Activated T-helper 1 cell treated with anti-CD3 and anti-CD28 coated beads, Interleukin-12 subunit alpha, Interleukin-12 subunit beta, Interleukin-2, Interleukin-4 antibody, amounts not matched to agents 30 ng/mL and 10 ng/mL and 1 ng/mL, durations not matched to agents 14 hours and 24 hours and 36 hours (primary cell): ENCODE data around the gene REXO1. TPM values are rescaled to one million over a fixed set of nuclear protein-coding genes. Genes with fewer than 3 reads are reported as not detected.
A peak's percentile ranks its signal among the peaks of the same experiment; 100 is the strongest.
"Not testable (repeated sequence)": the region's sequence is repeated elsewhere in the genome, so short reads cannot be mapped to it uniquely, and the experiment has no call there.

ENCODE experiments used
- DNase-seq: peaks from one replicate; pipeline ENCODE4 v3.0.0; 2021; ENCODE audit warnings: low spot score
- H3K27ac Mint-ChIP-seq: one replicate; pipeline ENCODE4 v1.8.0; 2021; ENCODE audit warnings: mild to moderate bottlenecking, mixed read lengths
- H3K27me3 Mint-ChIP-seq: one replicate; pipeline ENCODE4 v1.8.0; 2022; ENCODE audit warnings: mild to moderate bottlenecking, moderate library complexity, mixed read lengths; ENCODE audit not compliant: insufficient read depth
- H3K36me3 Mint-ChIP-seq: one replicate; pipeline ENCODE4 v1.8.0; 2021; ENCODE audit warnings: low read depth, mixed read lengths
- H3K4me1 Mint-ChIP-seq: one replicate; pipeline ENCODE4 v1.8.0; 2021; ENCODE audit warnings: low read depth, mixed read lengths
- H3K4me3 Mint-ChIP-seq: one replicate; pipeline ENCODE4 v1.8.0; 2021; ENCODE audit warnings: mild to moderate bottlenecking, moderate library complexity, mixed read lengths
- H3K9me3 Mint-ChIP-seq: one replicate; pipeline ENCODE4 v1.8.0; 2021; ENCODE audit warnings: mixed read lengths
- intact Hi-C: fragments of 100-400 bp; cut with micrococcal nuclease; formaldehyde crosslinking; loops from one replicate; pipeline ENCODE4 v1.15.1; 2024
- total RNA-seq: library from RNA; stranded (reverse); gene quantifications from 2 replicates; pipeline ENCODE4 v1.2.3, GENCODE V29; 2022

Gene REXO1
- total RNA-seq: 64.5 and 70.5 TPM in 2 replicates

GRCh38 chr19:1848399-1849131, at the start of gene REXO1:
Gene REXO1 (minus strand): TSS chr19:1848483. CDS start chr19:1848358, 125 bp downstream.
- Mint-ChIP-seq H3K4me3 (peak within 1 kb of the TSS; percentile 92), H3K4me1 (peaks cover 38% of the 10 kb centered on the region)

GRCh38 chr19:1896508-1896907, 48.2 kb upstream of the REXO1 start:
- H3K4me1 Mint-ChIP-seq: peaks cover 17% of the 10 kb centered on the region
- no peaks in the 10 kb centered on the region for H3K36me3 Mint-ChIP-seq
- peak overlapping the region; percentile 68 for H3K27ac Mint-ChIP-seq
- H3K9me3 Mint-ChIP-seq: no peaks in the 10 kb centered on the region
- H3K27me3 Mint-ChIP-seq: peaks cover 1% of the 10 kb centered on the region
- intact Hi-C loops: loop anchor here (2.0 kb wide), 1 partner anchor 164 kb away; no protein-coding TSS in a partner anchor
- DNase-seq: no peak
- peak overlapping the region; percentile 51 for H3K4me3 Mint-ChIP-seq

More at GRCh38 chr19:1848399-1849131, at the start of gene REXO1:
- intact Hi-C loops: loop anchor here (1.0 to 2.0 kb wide), 5 partner anchors 36 to 256 kb away; partner anchors contain the start of genes ABHD17A, ADAT3, ATP8B3 and MBD3
- H3K36me3 Mint-ChIP-seq: peaks cover 12% of the 10 kb centered on the region
- no peaks in the 10 kb centered on the region for H3K9me3 Mint-ChIP-seq
- H3K27me3 Mint-ChIP-seq: no peaks in the 10 kb centered on the region
- DNase-seq: peak; percentile 95
- peak within 1 kb of the TSS; percentile 98 for H3K27ac Mint-ChIP-seq

- Mint-ChIP-seq H3K36me3 (no peaks in the 10 kb centered on the region), H3K27me3 (peaks cover 1% of the 10 kb centered on the region), H3K4me1 (peaks cover 17% of the 10 kb centered on the region), H3K27ac (peak overlapping the region; percentile 68), H3K9me3 (no peaks in the 10 kb centered on the region), H3K4me3 (peak overlapping the region; percentile 49)
- intact Hi-C loops: no loop called here
- no peak for DNase-seq
Observed at GRCh38 chr19:1893791-1894190, 45.5 kb upstream of the REXO1 start.

GRCh38 chr19:1889907-1890306, 41.6 kb upstream of the REXO1 start:
- Mint-ChIP-seq H3K4me1 (peaks cover 4% of the 10 kb centered on the region), H3K27me3 (no peaks in the 10 kb centered on the region), H3K36me3 (no peaks in the 10 kb centered on the region), H3K27ac (no peak overlapping the region), H3K9me3 (no peaks in the 10 kb centered on the region), H3K4me3 (no peak overlapping the region)
- DNase-seq: no peak
- intact Hi-C loops: no loop called here

GRCh38 chr19:1888385-1888784, 40.1 kb upstream of the REXO1 start:
- peaks cover 10% of the 10 kb centered on the region for H3K36me3 Mint-ChIP-seq
- H3K27me3 Mint-ChIP-seq: no peaks in the 10 kb centered on the region
- no peak overlapping the region for H3K27ac Mint-ChIP-seq
- DNase-seq: no peak
- no peak overlapping the region for H3K4me3 Mint-ChIP-seq
- peaks cover 13% of the 10 kb centered on the region for H3K4me1 Mint-ChIP-seq
- intact Hi-C loops: no loop called here
- no peaks in the 10 kb centered on the region for H3K9me3 Mint-ChIP-seq

GRCh38 chr19:1886360-1886759, 38.1 kb upstream of the REXO1 start:
- H3K4me1 Mint-ChIP-seq: peaks cover 28% of the 10 kb centered on the region
- DNase-seq, H3K27ac Mint-ChIP-seq, H3K9me3 Mint-ChIP-seq, H3K27me3 Mint-ChIP-seq, H3K4me3 Mint-ChIP-seq, intact Hi-C loops: not testable (repeated sequence)
- peaks cover 14% of the 10 kb centered on the region for H3K36me3 Mint-ChIP-seq

GRCh38 chr19:1885398-1886119, 37.3 kb upstream of the REXO1 start, which contains the start of gene ABHD17A:
Gene ABHD17A (minus strand): TSS chr19:1885496. CDS start chr19:1881566, 3,930 bp downstream.
- H3K9me3 Mint-ChIP-seq, H3K27me3 Mint-ChIP-seq: not testable (repeated sequence)
- Mint-ChIP-seq H3K27ac (peak within 1 kb of the TSS; percentile 99), H3K36me3 (peaks cover 14% of the 10 kb centered on the region), H3K4me3 (peak within 1 kb of the TSS; percentile 99), H3K4me1 (peaks cover 28% of the 10 kb centered on the region)
- intact Hi-C loops: loop anchor here (1.0 kb wide), 3 partner anchors 20 to 211 kb away; partner anchors contain the start of genes ADAT3, IZUMO4, MOB3A and REXO1
- peak; percentile 90 for DNase-seq

GRCh38 chr19:1884719-1885334, 36.5 kb upstream of the REXO1 start:
- Mint-ChIP-seq H3K9me3 (no peaks in the 10 kb centered on the region), H3K4me1 (peaks cover 28% of the 10 kb centered on the region), H3K36me3 (peaks cover 14% of the 10 kb centered on the region), H3K27me3 (no peaks in the 10 kb centered on the region), H3K4me3 (peak overlapping the region; percentile 99), H3K27ac (peak overlapping the region; percentile 99)
- DNase-seq: no peak
- intact Hi-C loops: loop anchor here (1.0 kb wide), 4 partner anchors 9 to 211 kb away; partner anchors contain the start of genes ADAT3, IZUMO4, MOB3A and REXO1

- Mint-ChIP-seq H3K27ac (peak overlapping the region; percentile 99), H3K4me1 (peaks cover 28% of the 10 kb centered on the region), H3K27me3 (no peaks in the 10 kb centered on the region), H3K9me3 (no peaks in the 10 kb centered on the region), H3K4me3 (peak overlapping the region; percentile 99), H3K36me3 (peaks cover 14% of the 10 kb centered on the region)
- intact Hi-C loops: loop anchor here (1.0 kb wide), 1 partner anchor 8 kb away; no protein-coding TSS in a partner anchor
- peak; percentile 19 for DNase-seq
Observed at GRCh38 chr19:1884291-1884718, 36.0 kb upstream of the REXO1 start.

GRCh38 chr19:1883784-1884183, 35.5 kb upstream of the REXO1 start:
- no peaks in the 10 kb centered on the region for H3K27me3 Mint-ChIP-seq

GRCh38 chr19:1882786-1883692, 34.8 kb upstream of the REXO1 start:
- peak overlapping the region; percentile 99 for H3K4me3 Mint-ChIP-seq
- no peaks in the 10 kb centered on the region for H3K9me3 Mint-ChIP-seq
- peak overlapping the region; percentile 99 for H3K27ac Mint-ChIP-seq
- H3K36me3 Mint-ChIP-seq: peaks cover 14% of the 10 kb centered on the region
- H3K4me1 Mint-ChIP-seq: peaks cover 28% of the 10 kb centered on the region
- no peak for DNase-seq
- intact Hi-C loops: loop anchor here (1.0 kb wide), 2 partner anchors 14 to 19 kb away; no protein-coding TSS in a partner anchor
- H3K27me3 Mint-ChIP-seq: no peaks in the 10 kb centered on the region

More at GRCh38 chr19:1883784-1884183, 35.5 kb upstream of the REXO1 start:
- no peak for DNase-seq
- Mint-ChIP-seq H3K27ac (peak overlapping the region; percentile 99), H3K4me1 (peaks cover 28% of the 10 kb centered on the region), H3K36me3 (peaks cover 14% of the 10 kb centered on the region), H3K4me3 (peak overlapping the region; percentile 99), H3K9me3 (no peaks in the 10 kb centered on the region)
- intact Hi-C loops: loop anchor here (1.0 kb wide), 1 partner anchor 7 kb away; no protein-coding TSS in a partner anchor
